RWPE2 (cell line): ENCODE results near the gene ZNF646.

Experiments
- ATAC-seq: fragments of 200-7000 bp; cut with Tn5 transposase; 3 replicates; pipeline ENCODE4 v1.9.1; 2021; ENCODE audit warnings: low read depth
- DNase-seq: peaks from one replicate; pipeline ENCODE4 v3.0.0-alpha.2; 2020; ENCODE audit warnings: low spot score
- H3K27ac ChIP-seq: fragments of 450-650 bp; 2 replicates; pipeline ENCODE4 v1.5.1; 2017; ENCODE audit warnings: mild to moderate bottlenecking; ENCODE audit not compliant: poor library complexity, severe bottlenecking
- H3K27me3 ChIP-seq: fragments of 250-450 bp; sonication (Bioruptor Pico); 2 replicates; pipeline ENCODE4 v1.5.1; 2021; ENCODE audit warnings: mild to moderate bottlenecking, moderate library complexity; ENCODE audit not compliant: insufficient read depth, poor library complexity, severe bottlenecking
- H3K36me3 ChIP-seq: fragments of 250-450 bp; sonication (Bioruptor Pico); 2 replicates; pipeline ENCODE4 v1.5.1; 2020; ENCODE audit warnings: low read depth, mild to moderate bottlenecking, moderate library complexity
- H3K4me1 ChIP-seq: fragments of 250-450 bp; sonication (Bioruptor Pico); 2 replicates; pipeline ENCODE4 v1.5.1; 2021; ENCODE audit warnings: mild to moderate bottlenecking, moderate library complexity; ENCODE audit not compliant: insufficient read depth, poor library complexity, severe bottlenecking
- H3K4me3 ChIP-seq: fragments of 250-450 bp; sonication (Bioruptor Pico); 2 replicates; pipeline ENCODE4 v1.5.1; 2021; ENCODE audit warnings: mild to moderate bottlenecking, moderate library complexity; ENCODE audit not compliant: severe bottlenecking
- H3K9me3 ChIP-seq: fragments of 250-450 bp; sonication (Bioruptor Pico); 2 replicates; pipeline ENCODE4 v1.5.1; 2021; ENCODE audit warnings: mild to moderate bottlenecking, moderate library complexity; ENCODE audit not compliant: severe bottlenecking
- CTCF ChIP-seq: fragments of 450-650 bp; IDR thresholded peaks from one replicate; pipeline ENCODE4 v1.5.1; 2017; ENCODE audit warnings: mild to moderate bottlenecking, moderate library complexity; ENCODE audit not compliant: poor library complexity, severe bottlenecking

Gene ZNF646

DNA sequence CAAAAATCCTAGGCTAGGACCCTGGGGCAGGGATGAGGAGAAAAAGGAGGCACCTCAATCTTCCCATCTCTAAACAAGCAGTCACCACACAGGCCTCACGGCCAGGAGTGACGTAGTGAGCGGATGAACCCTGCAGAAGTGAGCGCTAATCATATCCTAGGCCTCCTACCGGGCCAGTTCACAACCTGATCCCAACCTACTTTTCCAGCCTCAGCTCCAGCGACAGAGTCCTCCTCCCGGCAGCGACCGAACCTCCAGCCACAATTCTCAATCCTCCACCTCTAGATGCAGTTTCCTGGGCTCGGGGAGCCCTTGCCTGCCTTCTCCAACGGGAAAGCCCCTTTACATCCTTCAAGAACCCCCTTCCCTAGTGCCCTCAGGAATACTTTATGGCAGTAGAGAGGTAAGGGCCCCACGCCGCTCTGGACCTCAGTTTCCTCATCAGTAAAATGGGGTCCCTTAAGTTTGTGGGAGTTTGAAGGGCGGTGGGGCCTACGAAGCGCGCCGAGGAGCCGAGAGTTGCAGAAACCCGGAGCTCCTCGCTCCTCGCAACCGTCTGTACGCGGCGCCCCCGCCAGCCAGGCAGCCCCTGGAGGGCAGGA, 1.6 kb upstream of the ZNF646 start:
- DNase-seq = no peak
- no peak for ATAC-seq

GRCh38 chr16:31073142-31073969, 866 bp upstream of the ZNF646 start:
- Histone ChIP-seq H3K36me3 (peaks cover 15% of the 10 kb centered on the region), H3K9me3 (no peaks in the 10 kb centered on the region), H3K27ac (peak overlapping the region; percentile 79), H3K4me1 (peaks cover 6% of the 10 kb centered on the region), H3K4me3 (peak overlapping the region; percentile 94), H3K27me3 (no peaks in the 10 kb centered on the region)
- no peak for TF ChIP-seq CTCF
- DNase-seq (peak; percentile 92), ATAC-seq (peak; percentile 74)

More for the DNA sequence above, 1.6 kb upstream of the ZNF646 start:
- peaks cover 6% of the 10 kb centered on the region for H3K4me1 ChIP-seq
- no peaks in the 10 kb centered on the region for H3K27me3 ChIP-seq
- peak overlapping the region; percentile 94 for H3K4me3 ChIP-seq
- H3K9me3 ChIP-seq = no peaks in the 10 kb centered on the region
- peaks cover 9% of the 10 kb centered on the region for H3K36me3 ChIP-seq
- no peak for TF ChIP-seq CTCF
- peak overlapping the region; percentile 79 for H3K27ac ChIP-seq

DNA sequence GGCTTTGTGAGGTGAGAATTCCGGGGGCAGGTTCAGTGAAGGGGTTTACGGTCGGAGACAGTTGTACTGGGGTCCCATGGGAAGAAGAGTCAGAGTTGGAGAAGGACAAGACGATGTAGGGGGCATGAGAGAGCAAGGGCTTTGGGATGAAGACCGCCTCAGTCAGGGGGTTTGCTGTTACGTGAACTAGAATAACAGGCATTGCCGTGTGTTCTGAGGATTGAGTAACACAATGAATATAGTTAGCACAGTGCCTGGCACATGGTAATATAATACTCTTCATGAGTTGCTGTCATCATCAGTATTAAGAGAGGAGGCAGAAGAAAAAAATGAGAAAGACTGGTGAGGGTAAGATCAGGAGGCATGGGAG, 577 bp downstream of the ZNF646 start:
- Histone ChIP-seq H3K36me3 (peaks cover 25% of the 10 kb centered on the region), H3K4me1 (peaks cover 6% of the 10 kb centered on the region)

GRCh38 chr16:31076319-31076718, 2.1 kb downstream of the ZNF646 start:
- DNase-seq (peak; percentile 57), ATAC-seq (no peak)
- H3K4me1 ChIP-seq = peaks cover 6% of the 10 kb centered on the region
- no peaks in the 10 kb centered on the region for H3K27me3 ChIP-seq
- no peak overlapping the region for H3K4me3 ChIP-seq
- H3K36me3 ChIP-seq = peaks cover 40% of the 10 kb centered on the region
- no peaks in the 10 kb centered on the region for H3K9me3 ChIP-seq
- TF ChIP-seq CTCF = no peak
- no peak overlapping the region for H3K27ac ChIP-seq

More for the DNA sequence above, 577 bp downstream of the ZNF646 start:
- H3K4me3 ChIP-seq = peak overlapping the region; percentile 94
- no peak for DNase-seq
- ATAC-seq = no peak
- H3K27me3 ChIP-seq = no peaks in the 10 kb centered on the region
- no peaks in the 10 kb centered on the region for H3K9me3 ChIP-seq
- no peak for TF ChIP-seq CTCF
- peak overlapping the region; percentile 79 for H3K27ac ChIP-seq

DNA sequence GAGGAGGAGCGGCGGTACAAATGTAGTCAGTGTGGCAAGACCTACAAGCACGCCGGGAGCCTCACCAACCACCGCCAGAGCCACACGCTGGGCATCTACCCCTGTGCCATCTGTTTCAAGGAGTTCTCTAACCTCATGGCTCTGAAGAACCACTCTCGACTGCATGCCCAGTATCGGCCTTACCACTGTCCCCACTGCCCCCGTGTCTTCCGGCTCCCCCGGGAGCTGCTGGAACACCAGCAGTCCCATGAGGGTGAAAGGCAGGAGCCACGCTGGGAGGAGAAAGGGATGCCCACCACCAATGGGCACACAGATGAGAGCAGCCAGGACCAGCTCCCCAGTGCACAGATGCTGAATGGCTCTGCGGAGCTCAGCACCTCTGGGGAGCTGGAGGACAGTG, 2.8 kb downstream of the ZNF646 start:
- ATAC-seq = no peak

More for the DNA sequence above, 2.8 kb downstream of the ZNF646 start:
- Histone ChIP-seq H3K27me3 (no peaks in the 10 kb centered on the region), H3K36me3 (peaks cover 45% of the 10 kb centered on the region), H3K9me3 (no peaks in the 10 kb centered on the region), H3K4me1 (peaks cover under 1% of the 10 kb centered on the region), H3K4me3 (no peak overlapping the region), H3K27ac (no peak overlapping the region)
- DNase-seq = peak; percentile 49
- no peak for TF ChIP-seq CTCF
